ENCODE data around the gene FZR1.

The FZR1 gene

DNA sequence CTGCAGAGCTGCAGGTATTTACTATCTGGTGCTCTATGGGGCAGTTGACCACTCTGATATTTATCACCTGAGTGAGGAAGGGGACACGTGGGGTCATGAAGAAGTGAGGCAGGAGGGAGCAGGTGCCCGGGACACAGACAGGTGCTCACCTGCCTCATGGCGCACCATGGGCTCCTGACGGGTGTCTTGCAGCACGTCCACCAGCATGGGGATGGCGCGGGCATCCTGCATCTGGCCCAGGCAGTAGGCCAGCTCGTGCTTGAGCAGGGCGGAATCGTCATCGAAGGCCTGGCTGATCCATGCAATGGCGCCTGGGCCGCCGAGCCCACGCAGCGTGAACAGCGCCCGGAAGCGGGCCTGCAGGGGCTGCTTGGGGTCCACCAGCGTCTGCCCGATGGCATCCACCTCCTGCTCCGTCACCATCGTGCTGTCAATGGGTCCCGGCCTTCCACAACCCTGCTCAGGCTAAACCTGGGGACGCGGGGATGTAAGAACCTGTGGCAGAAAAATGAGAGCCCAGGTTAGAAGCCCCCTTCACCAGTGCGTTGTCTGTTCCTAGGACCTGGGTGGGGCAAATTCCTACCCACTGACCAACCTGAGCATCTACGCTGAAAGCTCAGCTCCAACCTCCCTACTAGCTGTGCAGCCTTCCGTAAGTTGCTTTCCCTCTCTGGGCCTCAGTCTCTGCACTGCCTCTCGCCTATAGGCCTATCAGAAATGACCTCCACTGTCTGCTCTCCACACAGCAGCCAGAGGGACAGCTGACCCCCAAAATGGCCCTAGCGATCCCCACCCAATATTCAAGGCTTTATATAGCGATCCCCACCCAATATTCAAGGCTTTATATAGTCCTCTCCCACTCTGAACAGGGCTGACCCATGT, 9.5 kb upstream of the FZR1 start:
- no peak overlapping the region for H3K4me3 ChIP-seq (ENCODE audit: control insufficient read depth in 1 of 7, extremely low read depth in 1 of 7, insufficient read depth in 4 of 7, low read depth in 2 of 7, low read length in 6 of 7)
- 96% methylated on average over 31 of the region's 32 CpGs for WGBS (ENCODE audit: insufficient coverage)
- CTCF ChIA-PET: interaction anchor here (1.1 to 7.1 kb wide), 2 partner anchors 12 to 15 kb away, joined by 3 to 38 read pairs; partner anchors contain the start of gene SMIM44
- no peaks in the 10 kb centered on the region for H3K27me3 ChIP-seq (replicated peaks in 2 of 5; ENCODE audit: control insufficient read depth in 4 of 5, insufficient read depth in 5 of 5, low read length in 4 of 5)
- POLR2A ChIA-PET: no interaction called here
- no peak for DNase-seq
- no peaks in the 10 kb centered on the region for H3K9me3 ChIP-seq (ENCODE audit: control extremely low read depth in 1 of 5, control insufficient read depth in 4 of 5, insufficient read depth in 2 of 5, low read depth in 1 of 5, low read length in 4 of 5)
- peaks cover 2 to 50% (median 34%) of the 10 kb centered on the region in 4 experiments for H3K36me3 ChIP-seq (ENCODE audit: control insufficient read depth in 4 of 4, insufficient read depth in 4 of 4, low read length in 3 of 4)
- H3K4me1 ChIP-seq (ENCODE audit: control extremely low read depth in 1 of 4, control insufficient read depth in 4 of 4, insufficient read depth in 4 of 4, low read length in 3 of 4): peaks cover 0 to 13% (median 11%) of the 10 kb centered on the region in 4 experiments
- H3K27ac ChIP-seq (ENCODE audit: insufficient read depth in 1 of 2, low read depth in 1 of 2, low read length in 2 of 2, poor library complexity in 1 of 2, severe bottlenecking in 2 of 2): no peak overlapping the region

DNA sequence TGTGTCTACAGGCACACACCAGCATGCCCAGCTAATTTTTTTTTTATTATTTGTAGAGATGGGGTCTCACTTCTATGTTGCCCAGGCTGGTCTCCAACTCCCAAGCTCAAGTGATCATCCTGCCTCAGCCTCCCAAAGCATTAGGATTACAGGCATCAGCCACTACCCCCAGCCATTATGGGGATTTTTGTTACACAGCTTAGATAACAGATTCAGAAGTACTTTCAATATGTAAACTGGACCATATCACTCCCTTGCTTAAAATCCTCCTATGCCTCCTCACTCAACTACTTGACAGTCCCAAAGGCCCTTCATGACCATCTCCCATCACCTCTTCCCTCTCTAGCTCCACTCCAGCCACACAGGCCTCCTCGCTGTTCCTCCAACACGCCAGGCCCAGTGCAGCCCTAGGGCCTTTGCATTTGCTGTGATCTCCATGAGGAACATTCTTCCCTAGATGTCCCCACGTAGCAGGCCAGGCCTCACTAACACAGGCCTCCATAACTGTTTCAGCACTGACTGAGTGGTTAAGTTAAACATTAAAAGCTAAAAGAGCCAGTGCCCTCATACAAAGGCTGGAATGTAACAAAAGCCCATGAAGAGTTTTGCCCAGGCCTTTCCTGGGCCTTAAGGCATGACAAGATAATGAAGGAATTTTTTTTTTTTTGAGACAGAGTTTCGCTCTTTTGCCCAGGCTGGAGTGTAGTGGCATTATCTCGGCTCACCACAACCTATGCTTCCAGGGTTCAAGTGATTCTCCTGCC, 8.2 kb upstream of the FZR1 start:
- Histone ChIP-seq H3K4me1 (ENCODE audit: control extremely low read depth in 1 of 4, control insufficient read depth in 4 of 4, insufficient read depth in 4 of 4, low read length in 3 of 4) (peaks cover 0 to 13% (median 11%) of the 10 kb centered on the region in 4 experiments), H3K4me3 (ENCODE audit: control insufficient read depth in 1 of 7, extremely low read depth in 1 of 7, insufficient read depth in 4 of 7, low read depth in 2 of 7, low read length in 6 of 7) (no peak overlapping the region), H3K27me3 (replicated peaks in 2 of 5; ENCODE audit: control insufficient read depth in 4 of 5, insufficient read depth in 5 of 5, low read length in 4 of 5) (no peaks in the 10 kb centered on the region), H3K27ac (ENCODE audit: insufficient read depth in 1 of 2, low read depth in 1 of 2, low read length in 2 of 2, poor library complexity in 1 of 2, severe bottlenecking in 2 of 2) (no peak overlapping the region), H3K9me3 (ENCODE audit: control extremely low read depth in 1 of 5, control insufficient read depth in 4 of 5, insufficient read depth in 2 of 5, low read depth in 1 of 5, low read length in 4 of 5) (no peaks in the 10 kb centered on the region), H3K36me3 (ENCODE audit: control insufficient read depth in 4 of 4, insufficient read depth in 4 of 4, low read length in 3 of 4) (peaks cover 0 to 38% (median 23%) of the 10 kb centered on the region in 4 experiments)
- ChIA-PET CTCF (interaction anchor here (7.1 kb wide), 1 partner anchor 13 kb away, joined by 38 read pairs; the partner anchor contains the start of gene SMIM44), POLR2A (interaction anchor here (1.2 kb wide), 1 partner anchor 18 kb away, joined by 4 read pairs; no protein-coding TSS in a partner anchor)
- DNase-seq: no peak
- WGBS (ENCODE audit: insufficient coverage): 93% methylated on average over 5 of the region's 5 CpGs

DNA sequence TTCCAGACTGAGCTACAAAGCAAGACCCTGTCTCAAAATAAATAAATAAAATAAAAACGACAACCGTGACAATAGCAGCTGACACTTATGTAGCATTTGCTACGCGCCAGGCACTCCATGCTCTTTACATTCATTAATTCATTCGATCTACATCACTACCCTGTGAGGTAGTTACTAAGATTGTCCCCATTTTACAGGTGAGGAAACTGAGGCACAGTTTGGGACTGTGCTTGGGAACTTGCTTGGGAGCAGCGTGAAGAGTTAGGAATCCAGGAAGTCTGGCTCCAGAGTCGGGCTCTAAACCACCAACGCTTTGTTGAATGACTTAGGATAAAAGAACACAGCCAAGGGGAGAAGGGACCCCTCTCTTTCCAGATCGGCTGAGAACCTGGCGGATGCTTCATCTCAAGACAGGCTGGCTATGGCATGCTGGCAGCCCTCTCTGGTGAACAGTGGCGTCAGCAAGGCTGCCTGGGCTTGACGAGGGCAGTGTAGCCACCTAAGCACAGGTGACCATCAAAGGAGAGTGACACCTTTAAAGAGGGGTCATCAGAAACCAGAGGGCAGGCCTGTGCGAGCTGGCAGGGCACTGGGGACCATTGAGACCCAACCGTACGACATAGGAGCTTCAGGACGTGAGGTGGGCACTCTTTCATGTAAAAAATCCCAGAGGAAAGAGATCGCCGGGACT, 6.2 kb upstream of the FZR1 start:
- ChIA-PET CTCF (interaction anchor here (1.5 to 7.1 kb wide), 3 partner anchors 15 to 27 kb away, joined by 5 to 38 read pairs (median 13); partner anchors contain the start of genes SMIM24 and SMIM44), POLR2A (interaction anchor here (0.6 to 1.2 kb wide), 3 partner anchors 20 to 224 kb away, joined by 3 read pairs; no protein-coding TSS in a partner anchor)
- peak overlapping the region; percentile 80 to 99 (median 90) for H3K4me3 ChIP-seq (ENCODE audit: control insufficient read depth in 1 of 7, extremely low read depth in 1 of 7, insufficient read depth in 4 of 7, low read depth in 2 of 7, low read length in 6 of 7)
- peak in 2 of 3 donors; percentile 28 to 30 for DNase-seq
- peaks cover 0 to 15% (median 14%) of the 10 kb centered on the region in 4 experiments for H3K4me1 ChIP-seq (ENCODE audit: control extremely low read depth in 1 of 4, control insufficient read depth in 4 of 4, insufficient read depth in 4 of 4, low read length in 3 of 4)
- H3K27me3 ChIP-seq (replicated peaks in 2 of 5; ENCODE audit: control insufficient read depth in 4 of 5, insufficient read depth in 5 of 5, low read length in 4 of 5): no peaks in the 10 kb centered on the region
- peak overlapping the region; percentile 98 to 99 for H3K27ac ChIP-seq (ENCODE audit: insufficient read depth in 1 of 2, low read depth in 1 of 2, low read length in 2 of 2, poor library complexity in 1 of 2, severe bottlenecking in 2 of 2)
- no peaks in the 10 kb centered on the region for H3K9me3 ChIP-seq (ENCODE audit: control extremely low read depth in 1 of 5, control insufficient read depth in 4 of 5, insufficient read depth in 2 of 5, low read depth in 1 of 5, low read length in 4 of 5)
- H3K36me3 ChIP-seq (ENCODE audit: control insufficient read depth in 4 of 4, insufficient read depth in 4 of 4, low read length in 3 of 4): peaks cover 0 to 23% (median 11%) of the 10 kb centered on the region in 4 experiments
- WGBS (ENCODE audit: insufficient coverage): 34% methylated on average over 14 of the region's 18 CpGs

DNA sequence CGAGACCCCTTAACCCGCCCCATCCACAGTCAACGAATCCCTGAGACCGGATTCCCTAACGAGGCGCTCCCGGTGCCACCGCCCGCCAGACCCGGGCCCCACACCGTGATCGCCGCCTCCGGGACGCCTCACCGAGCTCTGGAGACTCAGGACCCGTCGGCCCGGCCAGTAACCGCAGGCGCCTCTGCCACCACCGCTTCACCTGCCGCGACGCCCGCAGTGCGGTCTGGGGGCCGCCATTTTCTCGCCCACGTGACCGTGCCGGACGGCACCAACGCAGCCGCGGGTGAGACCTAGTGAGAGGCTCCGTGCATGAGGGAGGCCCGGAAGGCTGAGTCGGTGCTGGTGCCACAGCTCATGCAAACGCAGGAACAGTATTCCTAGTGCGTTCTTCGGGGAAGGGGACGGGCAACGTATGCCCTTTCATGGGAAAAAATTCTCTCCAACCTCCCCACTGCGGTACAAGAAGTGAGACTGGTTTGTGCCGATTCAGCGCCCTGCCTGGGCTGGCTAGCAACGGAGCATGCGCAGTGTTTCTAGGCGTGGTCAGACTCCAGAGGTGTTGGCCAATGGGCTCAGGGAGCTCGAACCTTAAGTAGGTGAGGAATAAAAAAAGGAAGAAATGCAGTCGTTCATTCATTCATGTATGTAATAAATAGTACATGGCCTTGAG, 5.5 kb upstream of the FZR1 start, which contains the start of gene DOHH:
Gene DOHH, minus strand, starts transcription at position 246 of the 673 bp plus-strand sequence. CDS start 3,860 bp downstream, outside the sequence.
- H3K36me3 ChIP-seq (ENCODE audit: control insufficient read depth in 4 of 4, insufficient read depth in 4 of 4, low read length in 3 of 4): peaks cover 0 to 18% (median 9%) of the 10 kb centered on the region in 4 experiments
- peaks cover 0 to 22% (median 20%) of the 10 kb centered on the region in 4 experiments for H3K4me1 ChIP-seq (ENCODE audit: control extremely low read depth in 1 of 4, control insufficient read depth in 4 of 4, insufficient read depth in 4 of 4, low read length in 3 of 4)
- H3K9me3 ChIP-seq (ENCODE audit: control extremely low read depth in 1 of 5, control insufficient read depth in 4 of 5, insufficient read depth in 2 of 5, low read depth in 1 of 5, low read length in 4 of 5): no peaks in the 10 kb centered on the region
- ChIA-PET POLR2A (interaction anchor here (1.1 to 1.2 kb wide), 2 partner anchors 21 to 22 kb away, joined by 3 read pairs; no protein-coding TSS in a partner anchor), CTCF (interaction anchor here (0.8 to 7.1 kb wide), 4 partner anchors 14 to 28 kb away, joined by 3 to 38 read pairs (median 9); partner anchors contain the start of genes SMIM24 and SMIM44)
- WGBS (ENCODE audit: insufficient coverage): 0% methylated on average over 49 of the region's 52 CpGs
- H3K4me3 ChIP-seq (ENCODE audit: control insufficient read depth in 1 of 7, extremely low read depth in 1 of 7, insufficient read depth in 4 of 7, low read depth in 2 of 7, low read length in 6 of 7): peak within 1 kb of the TSS; percentile 80 to 99 (median 90)
- DNase-seq: peak; percentile 97 to 99 (median 97)
- no peaks in the 10 kb centered on the region for H3K27me3 ChIP-seq (replicated peaks in 2 of 5; ENCODE audit: control insufficient read depth in 4 of 5, insufficient read depth in 5 of 5, low read length in 4 of 5)
- peak within 1 kb of the TSS; percentile 98 to 99 for H3K27ac ChIP-seq (ENCODE audit: insufficient read depth in 1 of 2, low read depth in 1 of 2, low read length in 2 of 2, poor library complexity in 1 of 2, severe bottlenecking in 2 of 2)

DNA sequence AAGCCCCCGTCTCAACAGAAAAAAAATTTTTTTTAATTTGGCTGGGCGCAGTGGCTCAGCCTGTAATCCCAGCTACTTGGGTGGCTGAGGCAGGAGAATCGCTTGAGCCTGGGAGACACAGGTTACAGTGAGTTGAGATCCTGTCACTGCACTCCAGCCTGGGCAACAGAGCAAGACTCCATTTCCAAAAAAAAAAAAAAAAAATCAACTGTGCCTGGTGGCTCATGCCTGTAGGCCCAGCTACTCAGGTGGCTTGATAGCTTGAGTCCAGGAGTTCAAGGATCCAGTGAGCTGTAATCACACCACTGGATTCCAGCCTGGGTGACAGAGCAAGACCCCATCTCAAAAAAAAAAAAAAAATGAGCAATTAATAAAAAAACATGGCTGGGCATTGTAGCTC, 4.3 kb upstream of the FZR1 start:
- Histone ChIP-seq H3K4me3 (ENCODE audit: control insufficient read depth in 1 of 7, extremely low read depth in 1 of 7, insufficient read depth in 4 of 7, low read depth in 2 of 7, low read length in 6 of 7) (no peak overlapping the region), H3K4me1 (ENCODE audit: control extremely low read depth in 1 of 4, control insufficient read depth in 4 of 4, insufficient read depth in 4 of 4, low read length in 3 of 4) (peaks cover 0 to 28% (median 22%) of the 10 kb centered on the region in 4 experiments), H3K27me3 (replicated peaks in 2 of 5; ENCODE audit: control insufficient read depth in 4 of 5, insufficient read depth in 5 of 5, low read length in 4 of 5) (no peaks in the 10 kb centered on the region), H3K36me3 (ENCODE audit: control insufficient read depth in 4 of 4, insufficient read depth in 4 of 4, low read length in 3 of 4) (peaks cover 0 to 7% (median 3%) of the 10 kb centered on the region in 4 experiments), H3K9me3 (ENCODE audit: control extremely low read depth in 1 of 5, control insufficient read depth in 4 of 5, insufficient read depth in 2 of 5, low read depth in 1 of 5, low read length in 4 of 5) (no peaks in the 10 kb centered on the region), H3K27ac (ENCODE audit: insufficient read depth in 1 of 2, low read depth in 1 of 2, low read length in 2 of 2, poor library complexity in 1 of 2, severe bottlenecking in 2 of 2) (no peak overlapping the region)
- POLR2A ChIA-PET: interaction anchor here (0.6 kb wide), 3 partner anchors 12 to 198 kb away, joined by 3 to 7 read pairs (median 5); no protein-coding TSS in a partner anchor
- CTCF ChIA-PET: interaction anchor here (1.5 to 7.1 kb wide), 3 partner anchors 17 to 29 kb away, joined by 5 to 38 read pairs (median 13); partner anchors contain the start of genes SMIM24 and SMIM44
- no peak for DNase-seq
- WGBS (ENCODE audit: insufficient coverage): 95% methylated on average over 3 of the region's 3 CpGs
